ENCODE data around the gene FAM174C.

The FAM174C gene

GRCh38 chr19:1260749-1261537, 14.4 kb upstream of the FAM174C start:
- DNase-seq (ENCODE audit: low read depth in 1 of 2, low spot score in 1 of 2) = peak; percentile 91 to 98

- no peak for DNase-seq (ENCODE audit: low read depth in 1 of 2, low spot score in 1 of 2)
Measured at GRCh38 chr19:1261538-1261797, 13.9 kb upstream of the FAM174C start.

DNA sequence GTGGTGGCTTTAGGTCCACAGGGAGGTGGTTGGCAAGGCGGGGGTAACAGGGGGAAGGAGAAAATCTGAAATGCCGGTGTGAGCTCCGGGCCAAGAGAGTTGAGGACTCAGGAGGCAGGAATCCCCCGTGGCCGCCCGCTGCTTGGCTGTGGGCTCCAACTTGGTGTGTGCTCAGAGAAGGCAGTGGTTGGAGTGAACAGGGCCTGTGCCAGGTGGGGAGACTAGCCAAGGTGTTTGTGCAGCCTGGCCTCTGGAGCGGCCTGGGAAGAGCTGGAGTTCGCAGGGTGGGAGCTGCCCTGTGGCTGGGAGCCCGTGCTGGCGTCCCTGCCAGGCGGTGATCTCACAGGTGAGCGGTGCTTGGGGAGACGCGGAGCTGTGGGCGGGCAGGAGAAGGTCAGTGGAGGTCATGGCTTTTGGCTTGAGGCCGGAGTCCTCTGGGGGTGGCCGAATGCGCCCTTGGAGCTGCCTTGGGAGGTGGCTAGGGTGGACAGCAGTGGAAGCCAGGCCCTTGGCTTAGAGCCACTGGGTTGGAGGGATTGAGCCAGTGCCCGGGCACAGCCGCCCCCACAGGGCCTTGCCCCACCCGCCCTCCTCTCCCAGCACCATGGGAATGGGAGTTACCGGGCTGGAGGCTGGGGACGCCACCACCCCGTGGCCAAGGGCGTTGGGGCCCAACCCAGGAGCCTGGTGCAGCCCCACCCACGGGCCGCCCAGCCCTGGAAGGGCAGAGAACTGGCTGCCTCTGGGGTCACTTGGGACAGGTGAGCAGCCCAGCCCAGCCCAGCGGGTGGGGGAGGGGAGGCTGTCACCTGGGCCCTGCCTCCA, 13.3 kb upstream of the FAM174C start:
- no peak for DNase-seq (ENCODE audit: low read depth in 1 of 2, low spot score in 1 of 2)

DNA sequence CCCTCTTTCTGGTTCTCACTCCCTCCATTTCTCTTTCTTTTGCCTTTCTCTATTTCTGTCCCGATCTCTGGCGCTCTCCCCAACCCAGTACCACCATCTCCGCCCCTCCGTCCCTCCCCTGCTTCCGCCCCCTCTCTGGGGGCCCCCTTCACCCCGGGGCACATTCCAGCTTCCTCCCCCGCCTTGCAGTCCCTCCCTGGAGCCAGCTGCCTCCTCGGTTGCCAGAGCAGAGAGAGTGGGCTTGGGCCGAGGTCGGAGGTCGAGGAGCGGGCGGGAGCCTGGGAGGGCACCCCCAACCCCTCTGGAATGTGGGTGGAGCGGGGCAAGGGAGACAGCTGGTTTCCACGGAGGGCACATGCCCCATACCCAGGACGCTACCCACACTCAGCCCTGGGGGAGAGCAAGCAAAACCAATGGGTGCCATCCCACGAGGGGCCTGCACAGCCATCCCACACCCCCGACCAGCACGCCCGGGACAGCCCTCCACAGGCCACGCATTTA, 12.7 kb upstream of the FAM174C start:
- no peak for DNase-seq (ENCODE audit: low read depth in 1 of 2, low spot score in 1 of 2)

DNA sequence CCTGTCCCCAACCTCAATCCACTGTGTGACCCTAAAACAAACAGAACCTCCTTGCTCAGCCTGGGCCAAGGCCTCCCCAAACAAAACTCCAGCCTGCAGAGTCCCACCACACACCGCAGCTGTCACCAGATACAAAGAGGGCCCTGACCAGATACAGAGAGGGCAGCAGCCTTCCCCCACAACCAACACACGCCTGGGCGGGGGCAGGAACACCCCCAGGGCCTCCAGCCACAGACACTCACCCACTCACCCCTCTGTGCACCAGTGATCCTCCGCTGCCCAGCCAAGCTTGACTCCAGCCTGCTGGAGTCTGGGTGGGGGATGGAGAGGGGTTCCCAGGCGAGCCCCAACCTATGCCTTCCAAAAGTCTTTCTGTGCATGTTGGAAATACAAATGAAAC, 12.1 kb upstream of the FAM174C start:
- no peak for DNase-seq (ENCODE audit: low read depth in 1 of 2, low spot score in 1 of 2)

DNA sequence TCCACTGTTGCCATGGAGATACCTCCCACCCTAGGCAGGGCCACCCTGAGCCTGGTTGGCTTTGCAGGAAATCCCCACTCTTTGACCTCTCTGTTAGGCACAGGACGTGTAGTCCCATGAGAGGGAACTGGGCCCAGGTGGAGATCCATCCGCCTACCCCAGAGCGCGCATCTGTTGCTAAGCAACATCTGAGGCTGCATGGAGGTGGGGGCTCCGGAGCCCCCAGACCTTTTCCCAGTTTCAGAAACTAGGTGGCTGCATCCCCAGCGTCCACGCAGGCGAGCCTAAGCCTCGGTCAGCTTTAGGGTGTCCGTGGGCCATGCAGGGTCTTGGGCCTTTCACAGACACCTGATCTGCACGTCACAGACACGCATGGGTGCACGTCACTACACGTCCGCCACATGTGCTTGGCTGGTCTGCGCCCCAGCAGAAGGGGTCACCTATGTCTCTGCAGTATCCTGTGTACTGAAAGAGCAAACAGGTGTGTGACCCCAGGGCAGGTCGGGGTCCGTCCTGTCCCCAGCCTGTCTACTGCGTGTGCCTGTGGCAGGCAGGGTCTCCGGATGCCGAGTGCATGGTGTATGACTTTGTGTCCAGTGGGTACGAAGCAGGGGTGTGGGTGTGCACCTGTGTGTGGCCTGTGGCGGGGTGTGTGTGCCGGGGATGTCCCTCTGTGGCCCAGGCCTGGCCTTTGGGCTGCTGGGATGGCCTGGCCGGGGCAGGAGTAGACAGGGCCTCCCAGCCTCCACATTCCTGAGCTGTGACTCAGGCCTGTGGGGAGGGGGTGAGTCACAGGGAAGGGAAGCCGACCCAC, 10.3 kb upstream of the FAM174C start:
- no peak for DNase-seq (ENCODE audit: low read depth in 1 of 2, low spot score in 1 of 2)

DNA sequence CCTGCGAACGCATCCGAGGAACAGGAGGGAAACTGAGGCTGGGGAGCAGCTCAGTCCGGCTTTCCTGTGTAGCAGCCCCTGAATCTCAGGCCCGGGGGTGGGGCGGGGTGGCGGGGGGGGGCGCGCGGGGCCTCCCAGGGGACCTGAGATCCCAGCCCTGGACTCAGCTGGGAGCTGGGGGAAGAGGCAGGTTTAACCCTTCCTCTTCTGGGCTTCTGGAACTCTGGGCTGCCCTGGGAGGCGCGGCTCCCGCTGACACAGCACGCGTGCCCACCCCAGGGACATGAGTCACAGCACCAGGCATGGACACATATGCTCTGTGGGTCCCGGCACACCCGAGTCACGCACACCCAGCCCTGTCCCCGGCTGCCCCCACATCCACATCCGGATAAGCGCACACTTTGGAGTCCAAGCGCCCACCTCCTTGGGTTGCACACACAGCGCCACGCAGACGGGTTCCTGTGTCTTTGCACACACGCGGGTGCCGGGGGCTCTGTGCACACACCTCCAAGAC, 9.7 kb upstream of the FAM174C start:
- DNase-seq (ENCODE audit: low read depth in 1 of 2, low spot score in 1 of 2) = no peak

- DNase-seq (ENCODE audit: low read depth in 1 of 2, low spot score in 1 of 2) = peak; percentile 65 to 80
Measured at GRCh38 chr19:1266129-1266915, 9.0 kb upstream of the FAM174C start.

- peak; percentile 60 to 66 for DNase-seq (ENCODE audit: low read depth in 1 of 2, low spot score in 1 of 2)
Measured at GRCh38 chr19:1266916-1267476, 8.3 kb upstream of the FAM174C start.

DNA sequence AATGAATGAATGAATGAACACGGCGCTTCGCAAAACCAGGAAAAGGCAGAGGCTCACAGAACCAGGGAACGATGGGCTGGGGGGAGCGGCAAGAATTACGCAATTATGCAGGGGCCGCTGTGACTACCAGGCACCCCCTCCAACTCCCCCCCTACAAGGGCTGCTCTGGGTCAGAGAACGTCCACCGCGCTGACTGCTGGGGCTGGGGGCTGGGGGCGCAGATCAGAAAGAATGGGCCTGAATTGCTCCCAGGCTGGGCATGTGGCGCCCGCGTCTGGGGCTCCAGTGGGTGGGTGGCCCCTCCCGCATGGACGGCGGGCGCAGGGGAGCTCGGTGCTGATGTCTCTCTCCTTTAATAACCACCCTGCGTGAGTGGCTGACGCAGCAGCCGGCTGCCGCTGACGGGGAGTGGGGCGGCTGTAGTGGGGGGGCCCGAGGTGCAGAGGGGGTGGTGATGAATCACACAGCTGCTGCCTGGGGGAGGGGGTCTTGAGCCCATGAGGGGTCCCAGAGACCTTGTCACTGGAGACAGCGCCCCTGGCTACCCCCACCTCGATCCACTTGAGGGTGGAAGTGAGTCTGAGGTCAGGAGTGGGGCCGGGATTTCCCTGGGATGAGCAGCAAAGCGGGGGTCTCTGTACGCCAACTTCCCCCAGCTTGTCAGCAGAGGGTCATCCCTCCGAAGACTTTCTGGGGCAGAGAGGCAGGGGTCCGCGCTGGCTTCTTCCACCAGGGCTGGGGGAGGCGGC, 7.7 kb upstream of the FAM174C start:
- no peak for DNase-seq (ENCODE audit: low read depth in 1 of 2, low spot score in 1 of 2)

GRCh38 chr19:1268226-1269064, 6.9 kb upstream of the FAM174C start:
- DNase-seq (ENCODE audit: low read depth in 1 of 2, low spot score in 1 of 2) = no peak

- DNase-seq (ENCODE audit: low read depth in 1 of 2, low spot score in 1 of 2) = peak; percentile 98 to 99
Measured at GRCh38 chr19:1269065-1269477, 6.3 kb upstream of the FAM174C start, which contains the start of gene CIRBP. Gene CIRBP (plus strand): TSS chr19:1269332. CDS start chr19:1270934, 1,602 bp downstream.

- DNase-seq (ENCODE audit: low read depth in 1 of 2, low spot score in 1 of 2) = peak; percentile 76 to 81
Measured at GRCh38 chr19:1269478-1270212, 5.7 kb upstream of the FAM174C start.

DNA sequence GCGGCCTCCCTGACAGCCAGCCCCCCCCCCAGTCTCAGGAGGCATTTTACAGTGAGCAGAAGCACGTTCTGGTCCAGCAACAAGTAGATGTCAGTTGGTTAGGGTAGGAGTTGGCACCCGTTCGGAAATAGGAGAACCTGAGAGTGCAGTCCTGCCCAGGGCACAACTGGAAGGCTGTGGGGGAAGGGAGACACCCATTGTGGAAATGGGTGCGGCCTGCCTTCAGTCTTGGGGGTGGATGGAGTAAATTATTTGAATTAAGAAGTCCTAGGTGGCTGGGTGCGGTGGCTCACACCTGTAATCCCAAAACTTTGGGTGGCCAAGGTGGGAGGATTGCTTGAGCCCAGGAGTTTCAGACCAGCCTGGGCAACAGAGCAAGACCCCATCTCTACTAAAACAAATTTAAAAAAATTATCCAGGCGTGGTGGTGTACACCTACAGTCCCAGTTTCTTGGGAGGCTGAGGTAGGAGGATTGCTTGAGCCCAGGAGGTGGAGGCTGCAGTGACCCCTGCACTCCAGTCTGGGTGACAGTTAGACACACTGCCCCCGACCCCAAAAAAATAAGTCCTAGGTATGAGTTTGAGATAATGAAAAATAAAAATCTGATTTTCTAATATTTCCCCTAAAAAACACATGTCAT, 5.0 kb upstream of the FAM174C start:
- DNase-seq (ENCODE audit: low read depth in 1 of 2, low spot score in 1 of 2) = no peak

- DNase-seq (ENCODE audit: low read depth in 1 of 2, low spot score in 1 of 2) = no peak
Measured at GRCh38 chr19:1270854-1271527, 4.3 kb upstream of the FAM174C start.

DNA sequence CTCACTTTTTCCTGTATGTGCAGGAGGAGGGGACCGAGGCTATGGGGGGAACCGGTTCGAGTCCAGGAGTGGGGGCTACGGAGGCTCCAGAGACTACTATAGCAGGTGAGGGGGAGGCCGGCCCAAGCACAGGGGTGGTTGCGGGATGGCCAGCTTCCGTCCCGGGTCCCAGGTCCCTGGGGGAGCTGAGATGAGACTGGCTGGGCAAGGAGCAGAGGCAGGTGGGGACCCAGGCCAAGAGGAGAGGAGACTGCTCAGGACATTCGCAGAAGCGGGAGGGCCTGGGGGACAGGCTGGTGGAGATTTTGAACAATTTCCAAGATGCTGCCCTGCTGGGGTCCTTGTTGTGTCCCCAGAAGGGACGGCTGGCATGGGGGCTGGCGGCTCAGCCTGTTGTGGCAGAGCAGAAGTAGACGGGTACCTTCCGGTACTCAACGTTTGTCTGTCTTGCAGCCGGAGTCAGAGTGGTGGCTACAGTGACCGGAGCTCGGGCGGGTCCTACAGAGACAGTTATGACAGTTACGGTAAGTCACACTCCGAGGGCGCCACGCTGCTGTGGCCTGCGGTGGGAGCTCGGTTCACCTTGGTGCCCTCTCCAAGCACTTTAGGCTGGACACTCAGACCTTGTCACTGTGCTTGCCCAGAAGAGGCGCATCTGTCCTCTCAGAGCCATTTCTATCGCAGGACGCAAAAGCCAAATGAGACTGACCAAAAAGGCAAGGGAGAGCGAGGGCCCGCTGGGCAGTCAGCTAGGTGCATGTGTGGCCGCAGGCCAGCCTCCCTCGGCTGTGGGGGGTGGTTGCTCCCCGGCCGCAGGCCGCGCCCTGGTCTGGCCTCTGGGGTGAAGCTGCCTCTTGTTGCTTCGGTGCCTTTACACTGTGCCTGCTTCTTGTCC, 3.6 kb upstream of the FAM174C start:
- DNase-seq (ENCODE audit: low read depth in 1 of 2, low spot score in 1 of 2) = no peak
